NCI-H1694 (cell line): ENCODE results near the gene RABIF.
A peak's percentile ranks its signal among the peaks of the same experiment; 100 is the strongest.

Experiments used
- DNase-seq: peaks from one replicate; lab custom pipeline; 2025; lab: John Stamatoyannopoulos, UW

The RABIF gene

DNA sequence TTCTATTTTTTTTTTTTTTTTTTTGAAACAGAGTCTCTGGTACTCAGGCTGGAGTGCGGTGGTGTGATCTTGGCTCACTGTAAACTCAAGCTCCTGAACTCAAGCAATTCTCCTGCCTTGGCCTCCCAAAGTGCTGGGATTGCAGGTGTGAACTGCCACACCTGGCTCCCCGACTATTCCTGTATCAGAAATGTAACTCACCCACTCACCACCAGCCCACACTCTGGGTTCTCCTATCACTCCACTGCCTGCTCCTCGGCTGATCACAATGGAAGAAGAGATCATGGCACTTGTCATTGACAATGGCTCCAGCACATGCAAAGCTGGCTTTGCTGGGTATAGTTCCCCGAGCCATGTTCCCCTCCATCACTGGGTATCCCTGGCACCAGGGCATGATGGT is 15.9 kb downstream of the RABIF start:
- no peak for DNase-seq

DNA sequence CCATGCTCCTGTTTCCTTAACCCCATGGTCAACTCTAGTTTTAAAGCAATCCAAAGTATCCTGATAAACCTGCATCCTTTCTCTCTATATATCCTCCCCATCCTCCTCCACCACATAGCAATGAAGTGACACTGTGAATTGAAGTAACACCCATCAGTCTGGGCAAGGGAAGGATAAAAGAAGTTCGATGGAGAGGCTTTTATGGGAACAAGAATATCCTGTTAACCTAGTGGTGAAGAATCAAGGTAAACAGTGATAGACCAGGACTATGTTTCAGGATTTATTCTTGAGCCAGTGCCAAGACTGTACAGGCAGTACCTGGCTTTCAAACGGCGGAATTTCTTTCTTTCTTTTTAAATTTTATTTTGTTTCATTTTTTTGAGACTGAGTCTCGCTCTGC is 17.6 kb downstream of the RABIF start:
- DNase-seq: no peak

DNA sequence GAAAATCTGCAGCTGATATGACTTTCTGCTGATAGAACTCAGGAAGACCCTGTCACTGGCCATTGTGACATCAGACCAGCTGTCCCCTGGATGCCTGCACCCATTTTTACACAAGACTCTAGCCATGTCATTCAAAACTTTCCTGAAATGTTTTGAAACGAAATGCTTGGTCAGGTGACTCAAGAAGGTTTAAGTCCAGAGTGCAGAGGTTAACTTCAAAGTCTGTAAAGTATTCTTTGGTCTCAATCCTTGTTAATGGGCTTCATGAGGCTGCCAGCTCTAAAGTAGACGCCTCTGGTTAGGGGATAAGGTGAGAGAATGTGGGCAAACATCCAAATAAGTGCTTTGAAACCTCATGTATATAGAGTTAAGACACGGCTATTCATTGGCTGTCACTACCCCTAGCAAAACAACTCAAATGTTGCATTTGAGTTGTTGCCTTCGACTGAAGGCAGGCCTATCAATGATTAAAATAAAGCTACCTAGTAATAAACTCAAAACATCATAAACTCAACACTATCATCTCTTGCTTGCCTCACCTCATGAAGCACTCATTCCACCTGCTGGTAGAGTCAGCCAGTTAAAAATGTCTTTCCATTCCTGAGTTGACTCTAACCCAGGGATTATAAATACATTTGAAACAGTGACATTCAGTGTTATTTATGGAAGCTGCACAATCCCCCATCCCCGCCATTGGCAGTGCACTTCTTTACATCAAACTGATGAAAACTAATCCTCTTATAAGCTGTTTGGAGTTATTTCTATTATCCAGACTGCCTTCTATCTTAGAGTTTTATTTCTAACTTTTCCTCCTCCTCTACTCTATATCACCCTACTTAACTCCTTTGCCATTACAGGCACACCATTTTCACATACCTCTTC is 26.0 kb downstream of the RABIF start:
- no peak for DNase-seq

DNA sequence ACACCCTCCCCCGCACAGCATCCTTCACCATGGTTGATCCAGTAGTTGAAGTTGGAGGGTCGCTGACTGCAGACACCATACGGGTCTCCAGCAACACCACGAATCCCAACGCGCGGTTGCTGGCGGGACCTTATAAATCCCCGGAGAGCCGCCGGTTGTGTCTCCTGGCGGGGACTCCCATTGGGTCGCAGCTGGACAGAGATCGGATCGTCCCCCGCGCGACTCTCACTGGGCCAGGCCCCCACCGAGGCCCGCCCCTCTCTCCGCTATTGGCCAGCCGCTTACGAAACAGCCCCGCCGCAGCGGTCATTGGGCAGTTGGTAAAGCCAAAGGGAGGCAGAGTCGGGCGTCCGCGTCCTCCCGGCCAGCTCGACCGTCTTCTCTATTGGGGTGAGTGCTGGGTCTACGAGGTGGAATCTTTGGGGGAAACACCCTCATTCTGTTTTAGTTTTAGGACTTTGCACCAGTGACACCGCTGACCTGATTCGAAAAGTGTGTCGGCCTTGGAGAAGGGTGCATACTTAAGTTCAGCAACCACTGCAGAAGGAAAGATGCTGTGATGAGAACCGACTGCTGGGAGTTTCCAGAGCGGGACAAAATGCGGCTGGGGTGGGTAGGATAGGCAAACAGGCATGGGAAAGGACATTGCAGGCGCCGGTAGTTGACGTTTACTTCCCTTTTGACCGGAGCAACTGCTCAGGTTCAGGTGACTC is 27.4 kb downstream of the RABIF start:
- peak; percentile 48 for DNase-seq

DNA sequence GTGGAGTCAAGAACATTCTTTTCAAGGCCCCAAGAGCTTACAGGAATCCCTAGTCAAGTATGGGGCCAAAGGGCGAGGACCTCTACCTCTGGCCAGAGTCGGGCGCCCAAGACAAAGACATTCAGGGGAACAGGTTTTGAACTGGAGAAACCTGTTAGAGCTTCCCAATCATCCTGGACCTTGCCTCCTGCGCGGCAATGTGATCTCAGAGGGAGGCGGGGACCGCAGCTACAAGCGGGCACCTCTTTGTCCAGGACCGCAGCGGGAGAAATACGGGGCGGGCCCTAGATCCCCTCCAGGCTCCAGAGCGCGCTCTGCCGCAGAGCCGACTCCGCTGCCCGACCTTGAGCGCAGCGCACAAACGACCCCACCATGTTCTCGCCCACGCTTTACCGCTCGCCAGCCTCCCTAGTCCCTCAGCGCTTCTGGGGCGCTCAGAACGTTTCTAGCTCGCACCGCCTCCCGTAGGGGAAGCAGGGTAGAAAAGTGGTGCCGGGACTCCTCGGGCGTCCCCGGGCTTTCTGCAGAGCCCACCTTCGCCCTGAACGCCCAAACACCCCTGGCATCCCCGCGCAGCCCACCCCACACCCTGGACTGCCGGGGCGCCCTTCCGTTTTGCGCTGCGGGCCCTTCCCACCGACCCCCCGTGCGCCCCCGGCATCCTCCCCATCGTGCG is 28.1 kb downstream of the RABIF start:
- DNase-seq: peak; percentile 23

DNA sequence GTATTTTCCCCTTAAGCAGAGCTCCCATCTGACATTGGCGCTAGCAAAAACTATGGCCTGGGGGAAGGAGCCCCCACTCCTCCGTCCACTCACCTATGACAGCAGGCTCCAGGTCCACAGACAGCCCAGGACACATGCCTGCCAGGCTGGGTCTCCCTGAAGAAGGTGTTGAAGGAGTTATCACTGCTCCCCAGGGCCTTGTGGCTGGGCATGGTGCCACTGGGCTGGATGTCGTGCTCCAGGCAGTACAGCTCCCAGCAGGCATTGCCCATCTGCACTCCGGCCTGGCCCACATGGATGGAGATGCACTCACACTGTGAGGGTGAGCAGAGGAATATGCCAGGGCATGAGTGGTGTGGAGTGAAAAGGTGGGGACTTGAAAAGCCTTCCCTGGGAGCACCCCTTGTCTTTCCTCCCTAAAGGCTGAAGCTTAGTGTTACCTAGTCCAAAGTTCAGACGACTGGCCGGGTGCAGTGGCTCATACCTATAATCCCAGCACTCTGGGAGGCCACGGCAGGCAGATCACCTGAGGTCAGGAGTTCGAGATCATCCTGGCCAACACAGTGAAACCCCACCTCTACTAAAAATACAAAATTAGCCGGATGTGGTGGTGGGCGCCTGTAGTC is 30.0 kb downstream of the RABIF start:
- DNase-seq: no peak

DNA sequence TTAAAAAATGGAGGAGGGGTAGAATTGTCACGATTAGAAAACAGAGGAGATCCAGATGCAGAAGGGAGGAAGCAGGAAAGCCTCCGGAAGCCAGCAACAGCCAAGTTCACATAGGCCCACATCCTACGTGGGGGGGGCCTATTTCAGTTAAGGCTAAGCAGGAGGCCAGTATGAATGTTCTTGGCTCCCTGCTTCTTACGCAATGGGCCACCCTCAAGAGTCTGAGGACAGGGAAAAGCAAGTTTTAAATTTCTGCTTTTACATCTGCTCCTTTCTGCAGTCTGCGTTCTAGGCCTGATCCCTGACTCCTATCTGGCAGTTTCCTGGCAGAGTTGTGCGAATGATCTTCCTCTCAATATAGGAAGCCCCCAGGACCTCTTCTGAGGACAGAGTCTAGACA is 30.6 kb downstream of the RABIF start:
- DNase-seq: no peak

DNA sequence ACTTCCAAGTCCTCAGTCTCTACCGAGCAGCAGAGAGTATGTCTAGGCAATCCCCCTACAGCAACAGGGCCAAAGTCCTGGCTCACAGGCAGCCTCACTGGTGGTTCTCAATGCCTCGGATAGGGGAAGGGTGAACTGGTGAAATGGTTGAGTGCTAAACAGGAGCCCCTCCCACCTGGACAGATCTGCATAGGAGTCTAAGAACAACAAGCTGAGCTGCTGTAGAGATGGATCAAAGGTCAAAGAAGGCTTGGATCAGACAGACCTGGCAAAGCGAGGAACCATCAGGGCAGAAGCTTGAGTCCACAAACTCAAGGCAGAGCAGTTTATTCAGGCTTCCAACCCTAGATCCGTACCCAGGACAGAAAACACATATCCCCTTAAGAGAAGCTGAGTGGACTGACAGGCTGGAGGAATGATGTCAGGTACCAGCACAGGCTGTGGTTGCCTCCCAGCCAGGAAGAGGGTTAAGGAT is 31.8 kb downstream of the RABIF start:
- DNase-seq: no peak

DNA sequence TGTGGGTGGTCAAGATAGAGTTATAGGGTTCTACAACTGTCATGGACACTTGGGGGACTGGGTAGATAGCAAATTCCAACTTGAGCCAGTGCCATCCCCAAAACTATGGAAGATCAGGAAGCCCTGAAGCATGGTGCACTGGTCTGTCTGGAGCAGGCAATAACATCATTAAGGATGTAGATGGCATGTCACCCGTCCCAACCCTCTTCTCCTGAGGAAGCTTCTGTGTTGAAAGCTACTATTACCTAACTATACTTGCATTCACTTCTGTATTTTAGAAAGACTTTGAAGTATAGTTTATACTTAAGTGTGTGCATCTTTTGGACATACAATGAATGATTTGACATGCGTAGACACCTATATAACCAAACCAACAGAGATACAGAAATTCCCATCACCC is 32.9 kb downstream of the RABIF start:
- no peak for DNase-seq

DNA sequence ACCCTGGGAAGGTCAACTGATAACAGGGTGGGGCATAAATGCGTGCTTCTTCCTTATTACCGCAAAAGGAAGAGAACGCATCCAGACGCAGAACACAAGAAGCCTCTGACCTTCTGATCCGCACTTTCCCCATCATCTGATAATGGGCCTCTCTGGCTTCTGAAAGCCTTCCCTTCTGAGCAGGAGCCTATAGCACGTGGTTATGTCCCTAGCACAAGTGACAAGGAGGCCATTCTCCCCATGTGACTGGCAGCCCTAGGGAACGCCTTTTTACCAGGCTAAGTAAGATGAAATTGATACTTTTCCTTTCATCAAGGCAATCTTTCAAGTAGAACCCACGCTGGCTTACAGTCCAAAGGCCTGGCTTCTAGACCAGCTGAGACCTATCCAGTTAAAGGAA is 34.2 kb downstream of the RABIF start:
- DNase-seq: no peak

DNA sequence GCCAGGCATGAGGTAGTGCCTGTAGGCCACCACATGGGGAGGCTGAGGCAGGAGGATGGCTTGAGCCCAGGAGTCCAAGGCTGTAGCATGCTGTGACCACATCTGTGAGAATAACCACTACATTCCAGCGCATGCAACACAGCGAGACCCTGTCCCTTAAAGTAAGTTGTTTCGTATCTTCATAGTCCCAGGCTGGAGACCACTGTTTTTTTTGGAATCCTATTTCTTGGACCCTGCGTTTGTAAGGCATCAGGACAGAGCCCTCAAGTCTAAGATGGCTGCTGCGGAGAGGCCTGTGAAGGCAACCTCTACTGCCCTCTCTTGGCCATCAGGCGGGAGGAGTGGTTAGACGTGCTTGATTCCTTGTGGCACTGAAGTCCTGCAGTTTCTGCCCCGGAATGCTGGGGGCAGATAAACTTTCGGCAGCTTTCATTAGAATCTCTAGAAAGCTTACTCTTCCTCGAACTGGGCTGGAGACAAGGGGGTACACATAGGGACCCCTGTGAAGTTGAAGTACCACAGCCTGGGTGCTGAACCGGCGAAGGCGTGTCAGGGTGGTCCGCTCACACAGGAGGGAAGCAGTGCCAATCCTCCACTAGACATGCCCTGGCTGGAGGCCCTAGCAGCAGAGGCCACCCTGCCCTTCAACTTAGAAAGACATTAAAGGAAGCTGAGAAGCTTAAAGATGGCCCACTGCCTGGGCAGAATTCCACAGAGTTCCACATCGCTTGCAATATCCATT is 36.6 kb downstream of the RABIF start:
- DNase-seq: no peak

DNA sequence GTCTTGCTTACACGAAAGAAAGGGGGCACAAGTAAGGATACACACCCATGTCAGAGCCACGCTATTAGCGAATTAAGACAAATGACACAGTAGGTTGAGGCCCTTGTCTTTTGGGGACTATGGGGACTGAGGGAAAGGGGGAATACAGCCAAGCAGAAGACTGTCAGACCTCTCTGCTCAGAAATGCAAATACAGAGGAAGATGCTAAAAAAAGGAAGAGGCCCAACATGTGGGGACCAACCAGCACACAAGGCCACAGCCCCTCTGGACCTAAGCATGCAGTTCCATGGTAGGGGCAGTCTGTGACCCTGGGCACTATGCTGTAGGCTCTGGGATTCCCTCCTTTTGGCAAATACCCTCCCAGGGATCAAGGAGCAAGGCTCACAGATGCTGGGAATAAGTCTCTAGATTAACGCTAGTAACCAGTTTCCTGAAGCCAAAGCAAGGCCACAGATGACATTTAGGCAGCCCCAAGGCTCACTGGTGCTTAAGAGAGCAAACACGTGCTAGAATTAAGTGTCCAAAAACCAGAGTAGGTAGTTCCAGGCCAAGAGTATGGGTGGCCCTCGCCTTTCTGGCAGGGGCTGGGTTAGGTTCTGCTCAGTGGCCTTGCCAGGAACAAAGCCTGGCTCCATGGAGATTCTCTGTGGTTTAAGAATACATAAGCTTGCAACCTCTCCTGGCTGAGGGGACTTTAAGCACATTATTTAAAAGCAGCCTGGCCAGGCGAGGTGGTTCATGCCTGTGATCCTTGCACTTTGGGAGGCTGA is 38.2 kb downstream of the RABIF start:
- no peak for DNase-seq

DNA sequence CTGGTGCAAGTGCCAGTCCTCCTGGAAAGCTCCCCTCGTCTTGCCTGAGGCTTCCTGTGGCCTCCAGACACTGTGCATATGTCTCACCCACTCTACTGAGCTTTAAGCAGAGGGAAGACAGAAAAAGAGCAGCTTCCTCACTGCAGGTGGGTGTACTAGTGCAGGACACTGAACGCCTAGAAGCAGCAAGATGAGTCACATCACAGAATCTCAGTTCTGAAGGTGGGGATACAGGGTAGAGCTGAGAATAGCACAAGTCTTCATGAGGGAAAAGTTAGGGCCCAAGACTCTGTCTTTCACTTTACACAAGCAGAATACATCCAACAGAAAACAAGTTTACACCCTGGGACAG is 40.8 kb downstream of the RABIF start:
- DNase-seq: no peak

DNA sequence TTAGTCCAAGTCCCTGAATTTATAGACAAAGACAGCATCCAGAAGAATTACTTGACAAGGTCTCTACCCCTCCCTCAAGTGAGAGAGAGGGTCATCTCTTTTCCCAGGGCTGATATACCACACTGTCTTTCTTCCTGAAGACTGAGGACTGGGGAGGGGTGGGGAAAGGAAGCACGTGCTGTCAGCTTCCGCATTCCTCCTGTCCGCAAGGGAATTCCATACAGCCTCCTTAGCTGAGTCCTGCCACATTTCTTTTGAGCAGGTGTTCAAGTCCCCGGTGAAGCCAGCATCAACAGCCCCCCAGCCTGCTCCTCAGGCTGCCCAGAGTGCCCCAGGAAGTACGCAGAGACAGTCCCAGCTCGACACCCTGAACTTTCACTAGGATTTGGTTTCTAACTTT is 44.0 kb downstream of the RABIF start:
- no peak for DNase-seq

DNA sequence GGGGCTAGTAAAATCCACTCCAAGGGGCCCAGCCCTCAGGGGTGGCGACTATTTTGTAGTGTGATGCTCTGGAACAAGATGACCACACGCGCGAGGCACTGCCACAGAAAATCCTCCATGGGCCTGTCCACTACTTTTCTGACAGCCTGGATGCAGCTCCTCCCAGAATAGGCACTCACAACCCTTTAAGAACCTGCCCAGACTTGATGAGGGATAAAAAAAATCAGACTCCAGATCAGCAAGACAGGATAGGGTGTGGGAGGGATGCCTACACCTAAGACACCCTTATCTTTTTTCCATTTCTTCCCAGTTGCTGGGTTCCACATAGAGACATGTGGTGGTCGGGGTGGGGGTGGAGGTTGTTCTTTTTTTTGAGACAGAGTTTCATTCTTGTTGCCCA is 44.7 kb downstream of the RABIF start:
- DNase-seq: no peak

DNA sequence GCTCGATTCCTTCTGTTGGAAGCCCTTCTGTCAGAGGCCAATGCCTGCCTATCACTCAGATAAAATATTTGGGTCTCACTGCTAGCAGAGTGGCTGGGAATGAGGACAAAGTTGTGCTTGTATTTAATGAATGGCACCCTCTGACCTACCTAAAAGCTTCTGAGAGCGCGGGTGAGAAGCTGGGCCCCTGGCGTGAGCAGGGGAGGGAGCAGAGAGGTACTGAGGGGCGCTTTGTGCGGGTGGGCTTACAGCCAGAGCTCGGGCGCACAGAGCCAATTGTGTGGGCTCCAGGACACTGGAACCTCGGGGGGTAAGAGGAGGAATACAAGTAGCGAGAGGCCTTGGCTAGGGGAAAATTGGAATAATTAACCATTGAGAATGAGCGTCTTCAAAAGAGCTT is 45.9 kb downstream of the RABIF start:
- no peak for DNase-seq

DNA sequence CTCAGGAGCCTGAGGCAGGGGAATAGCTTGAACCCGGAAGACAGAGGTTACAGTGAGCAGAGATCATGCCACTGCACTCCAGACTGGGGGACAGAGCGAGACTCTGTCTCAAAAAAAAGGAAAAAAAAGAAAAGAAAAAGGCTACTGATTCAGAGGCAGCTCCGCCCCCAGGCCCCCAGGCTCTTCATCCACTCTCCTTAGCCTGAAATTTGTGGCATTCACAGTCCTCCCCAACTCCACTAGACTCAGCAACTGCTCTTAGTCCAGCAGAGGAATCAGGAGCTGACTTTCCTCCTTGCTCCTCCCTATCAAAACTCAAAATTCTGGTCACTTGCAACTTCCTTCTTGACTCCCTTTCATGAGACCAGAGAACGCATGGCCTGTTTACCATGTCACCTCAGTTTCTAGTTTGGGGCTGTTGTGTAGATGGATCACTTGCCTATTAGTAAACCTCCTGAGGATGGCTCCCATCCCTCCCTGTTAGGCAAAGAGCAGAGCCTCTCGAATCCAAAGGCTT is 51.1 kb downstream of the RABIF start:
- no peak for DNase-seq

DNA sequence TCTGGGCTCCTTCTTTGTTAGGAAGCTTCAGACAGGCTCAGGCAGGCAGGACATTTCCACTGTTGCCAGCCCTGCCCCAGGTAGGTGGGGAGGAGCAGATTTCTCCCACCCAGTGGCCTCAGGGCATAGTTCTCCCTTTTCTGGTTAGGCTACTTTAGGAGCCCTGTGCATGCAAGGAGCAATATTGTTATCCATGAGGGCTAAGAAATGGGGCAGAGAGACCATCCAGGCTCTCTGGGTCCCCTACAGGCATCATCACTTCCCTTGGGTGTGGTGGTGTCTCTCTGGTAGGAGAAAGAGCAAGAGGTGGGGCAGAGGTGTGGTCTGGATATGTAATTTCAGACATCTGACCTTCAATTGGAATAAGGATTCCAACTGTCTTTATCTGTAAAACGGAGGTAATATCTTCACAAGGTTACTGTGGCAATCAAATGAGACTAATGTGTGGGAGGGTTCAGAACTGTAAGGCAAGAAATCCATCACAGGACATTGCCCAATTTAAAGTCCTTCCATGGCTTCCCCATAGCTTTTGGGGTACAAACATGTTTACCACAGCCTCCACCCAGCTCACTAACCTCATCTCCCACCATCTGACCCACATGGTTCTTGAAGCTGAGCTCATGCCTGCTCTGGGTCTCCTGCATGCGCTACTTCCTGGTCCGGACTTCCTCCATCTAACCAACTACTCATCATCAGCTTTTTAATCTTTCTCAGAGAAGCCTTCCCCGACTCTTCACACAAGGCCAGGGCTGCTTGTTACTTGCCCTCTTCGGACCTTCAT is 52.1 kb downstream of the RABIF start:
- DNase-seq: no peak

DNA sequence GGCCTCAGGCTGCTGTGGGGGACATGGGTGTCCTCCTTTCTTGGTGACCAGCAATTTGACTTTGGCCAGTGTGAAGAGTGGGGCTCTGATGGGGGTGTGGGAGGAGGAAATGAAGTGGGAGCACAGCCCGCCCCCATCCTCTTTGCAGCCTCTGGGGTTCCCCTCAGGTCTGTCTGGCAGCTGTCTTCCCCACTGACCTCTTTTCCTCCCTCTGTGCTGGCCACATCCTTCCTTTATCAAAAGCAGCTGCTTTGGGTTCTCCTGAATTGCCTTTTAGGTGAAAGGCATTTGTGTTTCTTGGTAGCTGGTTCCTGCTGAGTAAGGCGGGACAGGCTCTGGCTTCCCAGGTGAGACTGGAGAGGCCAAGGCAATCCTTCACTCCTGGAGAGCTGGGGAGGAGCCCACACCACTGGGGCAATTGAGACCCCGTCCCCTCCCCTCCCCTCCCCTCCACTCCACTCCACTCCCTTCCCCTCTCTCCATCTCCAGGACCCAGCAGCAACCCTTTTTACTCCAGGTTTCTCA is 53.3 kb downstream of the RABIF start:
- no peak for DNase-seq
